H9 (cell line): Measurements from ENCODE around the gene SLCO2A1. TPM values are rescaled to one million over a fixed set of nuclear protein-coding genes. Genes with fewer than 3 reads are reported as not detected.

Experiments used
- DNase-seq: peaks from one replicate; pipeline ENCODE4 v3.0.0-alpha.2; 2017
- H2AFZ ChIP-seq: one replicate; pipeline ENCODE4 v1.6.1; 2013; ENCODE audit warnings: mild to moderate bottlenecking, low read length, control low read depth, moderate library complexity
- H2AK5ac ChIP-seq: 2 replicates; pipeline ENCODE4 v1.6.1; 2013; ENCODE audit warnings: low read length, control low read depth, mixed read lengths; ENCODE audit not compliant: insufficient read length
- H2BK120ac ChIP-seq: one replicate; pipeline ENCODE4 v1.6.1; 2013; ENCODE audit warnings: low read depth, mild to moderate bottlenecking, low read length, control low read depth, inconsistent platforms; ENCODE audit not compliant: poor library complexity, severe bottlenecking
- H2BK12ac ChIP-seq: 2 replicates; pipeline ENCODE4 v1.6.1; 2013; ENCODE audit warnings: low read length, control low read depth, mixed read lengths, low read depth; ENCODE audit not compliant: insufficient read length
- H2BK15ac ChIP-seq: 2 replicates; pipeline ENCODE4 v1.6.1; 2013; ENCODE audit warnings: low read depth, low read length, control low read depth
- H2BK20ac ChIP-seq: one replicate; pipeline ENCODE4 v1.6.1; 2013; ENCODE audit warnings: low read depth, mild to moderate bottlenecking, low read length, control low read depth, inconsistent platforms; ENCODE audit not compliant: poor library complexity, severe bottlenecking
- H2BK5ac ChIP-seq: 2 replicates; pipeline ENCODE4 v1.6.1; 2013; ENCODE audit warnings: low read length, control low read depth, mixed read lengths; ENCODE audit not compliant: insufficient read length
- H3K14ac ChIP-seq: 2 replicates; pipeline ENCODE4 v1.6.1; 2013; ENCODE audit warnings: low read length, control low read depth; ENCODE audit not compliant: insufficient read depth
- H3K18ac ChIP-seq: 2 replicates; pipeline ENCODE4 v1.6.1; 2013; ENCODE audit warnings: low read depth, mild to moderate bottlenecking, mixed read lengths, low read length, control low read depth; ENCODE audit not compliant: insufficient read length
- H3K23ac ChIP-seq: 2 replicates; pipeline ENCODE4 v1.6.1; 2013; ENCODE audit warnings: low read length, control low read depth, mixed read lengths, low read depth; ENCODE audit not compliant: insufficient read length
- H3K23me2 ChIP-seq: 2 replicates; pipeline ENCODE4 v1.6.1; 2013; ENCODE audit warnings: low read depth, mild to moderate bottlenecking, mixed read lengths, low read length, control low read depth; ENCODE audit not compliant: insufficient read length, poor library complexity, severe bottlenecking
- H3K27ac ChIP-seq: 2 replicates; pipeline ENCODE4 v1.5.1; 2013; ENCODE audit warnings: low read length, control low read depth, mixed read lengths, low read depth; ENCODE audit not compliant: insufficient read length
- H3K27me3 ChIP-seq: 2 replicates; pipeline ENCODE4 v1.6.1; 2013; ENCODE audit warnings: low read length, control low read depth, inconsistent platforms; ENCODE audit not compliant: insufficient read depth
- H3K4ac ChIP-seq: 2 replicates; pipeline ENCODE4 v1.6.1; 2013; ENCODE audit warnings: low read depth, mild to moderate bottlenecking, control low read depth, inconsistent platforms, low read length, moderate library complexity
- H3K4me1 ChIP-seq: 2 replicates; pipeline ENCODE4 v1.6.1; 2013; ENCODE audit warnings: low read length, control low read depth, inconsistent platforms; ENCODE audit not compliant: insufficient read depth
- H3K4me2 ChIP-seq: 2 replicates; pipeline ENCODE4 v1.6.1; 2013; ENCODE audit warnings: low read length, control low read depth, mixed read lengths; ENCODE audit not compliant: insufficient read length, insufficient read depth
- H3K56ac ChIP-seq: 2 replicates; pipeline ENCODE4 v1.6.1; 2013; ENCODE audit warnings: low read depth, mild to moderate bottlenecking, mixed read lengths, low read length, control low read depth; ENCODE audit not compliant: insufficient read length
- H3K79me1 ChIP-seq: 2 replicates; pipeline ENCODE4 v1.6.1; 2013; ENCODE audit warnings: low read depth, mild to moderate bottlenecking, moderate library complexity, low read length, control low read depth, inconsistent platforms; ENCODE audit not compliant: insufficient read depth, poor library complexity, severe bottlenecking
- H3K79me2 ChIP-seq: 2 replicates; pipeline ENCODE4 v1.6.1; 2013; ENCODE audit warnings: low read length, control low read depth, inconsistent platforms; ENCODE audit not compliant: insufficient read depth
- H3K9ac ChIP-seq: 2 replicates; pipeline ENCODE4 v1.6.1; 2013; ENCODE audit warnings: low read length, control low read depth, mixed read lengths; ENCODE audit not compliant: insufficient read length; ENCODE audit errors: extremely low read depth
- H3K9me3 ChIP-seq: one replicate; pipeline ENCODE4 v1.6.1; 2013; ENCODE audit warnings: low read depth, low read length, inconsistent platforms; ENCODE audit not compliant: control insufficient read depth
- H3T11ph ChIP-seq: one replicate; pipeline ENCODE4 v1.6.1; 2013; ENCODE audit warnings: mild to moderate bottlenecking, low read length, control low read depth, inconsistent platforms
- H4K20me1 ChIP-seq: one replicate; pipeline ENCODE4 v1.6.1; 2013; ENCODE audit not compliant: control insufficient read depth, insufficient read length, insufficient read depth
- H4K5ac ChIP-seq: 2 replicates; pipeline ENCODE4 v1.6.1; 2013; ENCODE audit warnings: low read depth, mild to moderate bottlenecking, mixed read lengths, low read length, control low read depth; ENCODE audit not compliant: insufficient read length
- H4K8ac ChIP-seq: replicated peaks from 2 replicates; pipeline ENCODE4 v1.6.1; 2013; ENCODE audit warnings: low read length, control low read depth, mixed read lengths, low read depth; ENCODE audit not compliant: insufficient read length
- H4K91ac ChIP-seq: 2 replicates; pipeline ENCODE4 v1.6.1; 2013; ENCODE audit warnings: low read depth, mild to moderate bottlenecking, moderate library complexity, mixed read lengths, low read length, control low read depth; ENCODE audit not compliant: insufficient read length
- H3K27ac Mint-ChIP-seq, 3 experiments: 2 replicates in 2 of 3; 3 replicates in 1 of 3; pipeline ENCODE4 v1.8.0; 2020 to 2021; ENCODE audit warnings: mixed read lengths in 3 of 3, mild to moderate bottlenecking in 1 of 3, moderate library complexity in 1 of 3
- H3K27me3 Mint-ChIP-seq: 2 replicates; pipeline ENCODE4 v1.8.0; 2021; ENCODE audit warnings: low read depth, mild to moderate bottlenecking, moderate library complexity, mixed read lengths
- H3K36me3 Mint-ChIP-seq, 3 experiments: 2 replicates in 2 of 3; 3 replicates in 1 of 3; pipeline ENCODE4 v1.8.0; 2020 to 2021; ENCODE audit warnings: low read depth in 3 of 3, mixed read lengths in 3 of 3; ENCODE audit not compliant: insufficient read depth in 1 of 3
- H3K4me1 Mint-ChIP-seq, 2 experiments: 2 replicates each; pipeline ENCODE4 v1.8.0; 2020; ENCODE audit warnings: mixed read lengths in 2 of 2
- H3K4me3 Mint-ChIP-seq, 2 experiments: 2 replicates in 1 of 2; 3 replicates in 1 of 2; pipeline ENCODE4 v1.8.0; 2020 to 2021; ENCODE audit warnings: mild to moderate bottlenecking in 2 of 2, mixed read lengths in 2 of 2, moderate library complexity in 1 of 2
- H3K9me3 Mint-ChIP-seq, 2 experiments: 2 replicates in 1 of 2; 3 replicates in 1 of 2; pipeline ENCODE4 v1.8.0; 2020; ENCODE audit warnings: mild to moderate bottlenecking in 2 of 2, mixed read lengths in 2 of 2, moderate library complexity in 1 of 2
- WGBS: extraction: QIAGEN DNeasy Blood & Tissue Kit; methylation state at CpG from one replicate; pipeline ENCODE4 v1.1.7; 2013; ENCODE audit warnings: missing lambda C conversion rate, low lambda C conversion rate, mixed read lengths; ENCODE audit not compliant: insufficient read length; ENCODE audit errors: extremely low coverage; 5-methylcytosine and 5-hydroxymethylcytosine counted together
- total RNA-seq: library from RNA; stranded (reverse); gene quantifications from 2 replicates; pipeline ENCODE4 v1.2.1, GENCODE V29; 2021
- TF ChIP-seq, protein P1 (sequence below): fragments of 200-600 bp; sonication (generic); conservative IDR thresholded peaks from 3 replicates; pipeline ENCODE4 v1.8.0; 2021; ENCODE audit warnings: antibody characterized with exemption, mild to moderate bottlenecking

The SLCO2A1 gene
- total RNA-seq, 1 experiment from 2014 or later: 0.98 TPM

DNA sequence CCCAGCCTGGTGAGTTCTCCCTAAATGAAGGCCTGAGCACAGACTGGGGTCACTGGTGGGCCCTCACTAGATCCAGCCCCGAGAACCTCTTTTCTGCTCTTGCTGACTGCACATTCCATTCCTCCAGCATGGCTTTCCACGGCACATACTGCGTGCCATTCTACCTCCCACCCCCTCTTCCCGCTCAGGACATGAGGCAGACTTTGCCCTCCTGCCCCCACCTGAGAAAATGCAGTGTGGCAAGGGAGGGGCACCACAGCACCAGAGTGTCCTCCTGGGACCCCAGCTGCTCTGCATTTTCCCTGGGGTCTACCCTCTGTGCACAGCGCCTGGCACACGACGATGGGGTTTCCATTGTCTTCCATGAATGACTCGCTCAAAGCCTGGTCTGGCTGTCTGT is 6.1 kb upstream of the SLCO2A1 start:
- H3K4me1 Mint-ChIP-seq: peaks cover 0 to 10% of the 10 kb centered on the region in 2 experiments; a peak in 3 of 4 replicates
- H3K27ac Mint-ChIP-seq: no peak overlapping the region
- H3K9me3 Mint-ChIP-seq: peaks cover 0 to 3% of the 10 kb centered on the region in 2 experiments; a peak in 4 of 5 replicates

More for the DNA sequence above, 6.1 kb upstream of the SLCO2A1 start:
- Histone ChIP-seq H2BK12ac (no peak overlapping the region), H2BK5ac (no peak overlapping the region), H3K9me3 (no peaks in the 10 kb centered on the region), H3K4me1 (no peaks in the 10 kb centered on the region), H2BK120ac (no peak overlapping the region), H3K23ac (no peak overlapping the region), H4K20me1 (no peaks in the 10 kb centered on the region), H3T11ph (no peak overlapping the region), H3K27ac (no peak overlapping the region), H4K91ac (no peak overlapping the region), H2BK15ac (no peak overlapping the region), H3K79me1 (no peaks in the 10 kb centered on the region), H3K27me3 (peaks cover 5% of the 10 kb centered on the region; the same call in 1 of the 2 replicates), H3K23me2 (no peaks in the 10 kb centered on the region), H4K8ac (no peak overlapping the region), H2AFZ (no peak overlapping the region), H3K14ac (no peak overlapping the region), H4K5ac (no peak overlapping the region), H3K18ac (no peak overlapping the region), H3K4ac (no peak overlapping the region), H3K56ac (no peak overlapping the region), H2BK20ac (no peak overlapping the region), H3K4me2 (no peak overlapping the region), H3K79me2 (no peaks in the 10 kb centered on the region), H3K9ac (no peak overlapping the region), H2AK5ac (no peak overlapping the region)
- no CpG with 5 or more reads among the region's 8 CpGs for WGBS
- no peak overlapping the region for H3K4me3 Mint-ChIP-seq
- DNase-seq: peak; percentile 20
- peaks cover 26% of the 10 kb centered on the region for H3K27me3 Mint-ChIP-seq
- TF ChIP-seq, protein P1, sequence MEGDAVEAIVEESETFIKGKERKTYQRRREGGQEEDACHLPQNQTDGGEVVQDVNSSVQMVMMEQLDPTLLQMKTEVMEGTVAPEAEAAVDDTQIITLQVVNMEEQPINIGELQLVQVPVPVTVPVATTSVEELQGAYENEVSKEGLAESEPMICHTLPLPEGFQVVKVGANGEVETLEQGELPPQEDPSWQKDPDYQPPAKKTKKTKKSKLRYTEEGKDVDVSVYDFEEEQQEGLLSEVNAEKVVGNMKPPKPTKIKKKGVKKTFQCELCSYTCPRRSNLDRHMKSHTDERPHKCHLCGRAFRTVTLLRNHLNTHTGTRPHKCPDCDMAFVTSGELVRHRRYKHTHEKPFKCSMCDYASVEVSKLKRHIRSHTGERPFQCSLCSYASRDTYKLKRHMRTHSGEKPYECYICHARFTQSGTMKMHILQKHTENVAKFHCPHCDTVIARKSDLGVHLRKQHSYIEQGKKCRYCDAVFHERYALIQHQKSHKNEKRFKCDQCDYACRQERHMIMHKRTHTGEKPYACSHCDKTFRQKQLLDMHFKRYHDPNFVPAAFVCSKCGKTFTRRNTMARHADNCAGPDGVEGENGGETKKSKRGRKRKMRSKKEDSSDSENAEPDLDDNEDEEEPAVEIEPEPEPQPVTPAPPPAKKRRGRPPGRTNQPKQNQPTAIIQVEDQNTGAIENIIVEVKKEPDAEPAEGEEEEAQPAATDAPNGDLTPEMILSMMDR: no peak
- peaks cover 0 to 2% (median 0%) of the 10 kb centered on the region in 3 experiments; a peak in 1 of 7 replicates for H3K36me3 Mint-ChIP-seq
